AG09319 (cell line): ENCODE measurements around the gene OR5AR1.

ENCODE experiments used
- DNase-seq: peaks from one replicate; pipeline ENCODE4 v3.0.0-alpha.2; 2010; ENCODE audit warnings: low read depth; ENCODE audit errors: extremely low read depth
- CTCF ChIP-seq: IDR thresholded peaks from 2 replicates; pipeline ENCODE4 v1.5.1; 2011; ENCODE audit warnings: low read depth, mild to moderate bottlenecking, inconsistent platforms, low read length, moderate library complexity

OR5AR1 gene

GRCh38 chr11:56700914-56701485 is 37.5 kb downstream of the OR5AR1 start:
- TF ChIP-seq CTCF, result no peak
- no peak for DNase-seq

GRCh38 chr11:56705784-56706396 is 42.4 kb downstream of the OR5AR1 start:
- DNase-seq, result no peak
- TF ChIP-seq CTCF, result no peak

DNA sequence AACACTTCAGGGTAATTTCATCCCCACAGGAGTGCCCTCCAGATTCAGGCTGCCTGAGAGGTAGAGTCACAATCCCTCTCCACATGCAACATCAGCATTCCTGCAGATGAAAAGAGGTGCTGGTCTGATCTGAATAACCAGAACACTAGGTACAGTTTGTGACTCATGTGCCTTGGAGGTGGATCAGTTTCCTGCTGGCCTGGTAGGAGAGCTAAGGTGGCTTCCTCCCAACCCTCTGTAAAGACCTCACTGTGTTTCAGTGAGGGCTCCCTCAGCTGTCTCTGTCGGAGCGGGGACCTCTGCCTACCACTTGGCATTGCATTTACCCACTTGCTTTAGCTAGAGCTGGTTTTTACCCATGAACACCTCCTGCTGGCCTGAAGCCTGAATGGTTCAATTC is 43.0 kb downstream of the OR5AR1 start:
- TF ChIP-seq CTCF, result no peak
- no peak for DNase-seq

GRCh38 chr11:56714206-56714605 is 50.7 kb downstream of the OR5AR1 start:
- DNase-seq, result no peak
- TF ChIP-seq CTCF, result no peak
